Activated T-cell treated with anti-CD3 and anti-CD28 coated beads, Interleukin-2, amount 50 U/mL, for 48 hours (primary cell): ENCODE measurements around the gene LARP4.
A peak's percentile ranks its signal among the peaks of the same experiment; 100 is the strongest.
"Not testable (repeated sequence)": the region's sequence is repeated elsewhere in the genome, so short reads cannot be mapped to it uniquely, and the experiment has no call there.

Experiments
- DNase-seq, 2 experiments: peaks; one replicate each; pipeline ENCODE4 v3.0.0-alpha.2; 2020

LARP4 gene

DNA sequence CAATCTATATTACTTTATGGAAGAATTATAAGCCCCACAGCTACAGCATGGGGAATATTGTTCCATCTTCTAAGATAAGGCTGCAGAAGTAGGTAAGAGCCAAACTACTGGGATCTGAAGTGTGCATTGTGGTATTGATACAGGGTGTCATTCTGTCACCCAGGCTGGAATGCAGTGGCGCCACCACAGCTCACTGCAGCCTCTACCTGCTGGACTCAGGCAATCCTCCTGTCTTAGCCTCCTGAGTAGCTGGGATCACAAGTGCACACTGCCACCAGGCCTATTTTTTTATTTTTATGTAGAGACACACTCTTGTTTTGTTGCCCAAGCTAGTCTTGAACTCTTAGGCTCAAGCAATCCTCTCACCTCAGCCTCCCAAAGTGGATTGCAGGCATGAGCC is 82.8 kb downstream of the LARP4 start:
- no peak for DNase-seq

- no peak for DNase-seq
Observed at GRCh38 chr12:50488801-50489200, 88.1 kb downstream of the LARP4 start.

GRCh38 chr12:50498119-50498518 is 97.4 kb downstream of the LARP4 start:
- DNase-seq, result not testable (repeated sequence)

DNA sequence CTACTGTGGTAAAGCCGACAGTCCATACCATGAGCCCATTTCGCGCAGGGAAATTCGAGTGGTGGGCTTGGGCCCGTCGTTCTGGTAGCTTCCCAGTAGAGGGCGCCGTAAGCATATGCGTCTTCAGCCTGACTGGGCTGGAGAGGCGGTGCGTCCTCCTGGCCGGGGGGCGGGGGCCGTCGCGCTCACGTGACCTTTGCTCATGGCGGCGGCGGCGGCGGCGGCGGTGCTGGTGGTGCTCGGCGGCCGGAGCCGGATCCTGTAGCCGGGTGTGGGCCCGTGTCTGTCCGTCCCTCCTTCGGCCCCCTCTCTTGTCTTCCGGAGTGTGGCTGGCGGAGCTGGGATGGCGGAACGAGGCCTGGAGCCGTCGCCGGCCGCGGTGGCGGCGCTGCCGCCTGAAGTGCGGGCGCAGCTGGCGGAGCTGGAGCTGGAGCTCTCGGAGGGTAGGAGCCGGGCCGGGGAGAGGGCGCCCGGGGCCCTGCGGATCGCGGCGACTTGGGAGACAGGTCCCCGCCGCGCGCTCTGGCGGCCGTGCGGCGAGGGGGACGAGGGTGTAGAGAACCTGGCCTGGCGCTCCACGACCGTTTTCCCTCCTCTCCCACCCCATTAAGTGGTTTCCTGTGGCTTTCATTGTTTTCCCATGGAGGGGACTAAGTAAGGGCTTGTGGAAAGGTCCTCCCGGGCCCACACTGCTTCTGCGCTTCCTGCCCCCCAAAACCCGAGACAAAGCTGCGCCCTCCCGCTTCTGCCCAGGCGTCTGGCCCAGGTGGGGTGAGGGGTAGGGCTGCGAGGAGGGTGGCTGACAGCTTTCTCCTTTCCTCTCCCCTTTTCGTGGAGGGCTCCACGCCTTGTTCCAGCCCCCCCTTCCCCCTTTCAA is 104.4 kb downstream of the LARP4 start, which contains the start of gene DIP2B:
TSS of gene DIP2B (plus strand) at position 188 of the 877 bp plus-strand sequence. CDS start at position 344, 156 bp downstream.
- peak; percentile 97 for DNase-seq

DNA sequence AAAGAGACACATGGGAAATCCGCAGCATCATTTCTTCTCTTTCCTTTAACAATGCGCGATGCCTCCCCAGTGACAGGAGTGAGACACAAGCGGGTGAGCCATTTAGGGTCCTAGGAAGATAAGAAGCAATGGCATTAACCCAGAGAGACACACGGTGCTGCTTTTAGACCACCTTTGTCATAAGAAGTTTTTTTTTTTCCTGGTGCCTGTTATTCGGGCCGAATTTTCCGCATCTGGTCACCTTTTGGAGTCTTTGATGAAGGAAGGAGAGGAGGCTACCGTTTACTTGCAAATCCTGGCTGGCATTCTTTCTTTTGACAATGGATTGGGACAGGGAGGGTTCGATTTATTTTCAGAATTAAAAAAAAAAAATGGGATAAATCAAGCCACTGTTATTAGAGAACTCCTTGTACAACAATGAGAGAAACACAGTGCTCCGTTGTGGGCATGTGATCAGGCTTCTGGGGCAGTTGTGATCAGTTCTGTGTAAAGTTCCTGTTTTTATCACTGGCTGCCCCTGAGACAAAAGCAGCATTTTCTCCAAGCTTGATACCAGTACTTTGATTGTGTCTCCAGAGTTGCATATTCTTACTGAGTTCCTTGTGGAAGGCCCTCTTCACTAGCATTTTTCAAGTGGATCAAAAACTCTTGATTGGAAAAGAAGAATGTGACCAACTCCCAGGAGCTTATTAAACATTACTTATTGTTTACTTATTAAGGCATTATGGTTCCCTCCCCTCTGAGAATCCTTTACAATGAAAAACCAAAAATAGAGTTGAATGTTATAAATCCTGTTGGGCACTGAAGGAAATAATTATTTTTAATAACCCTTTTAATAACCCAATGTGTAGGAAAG is 105.2 kb downstream of the LARP4 start:
- DNase-seq, result no peak

DNA sequence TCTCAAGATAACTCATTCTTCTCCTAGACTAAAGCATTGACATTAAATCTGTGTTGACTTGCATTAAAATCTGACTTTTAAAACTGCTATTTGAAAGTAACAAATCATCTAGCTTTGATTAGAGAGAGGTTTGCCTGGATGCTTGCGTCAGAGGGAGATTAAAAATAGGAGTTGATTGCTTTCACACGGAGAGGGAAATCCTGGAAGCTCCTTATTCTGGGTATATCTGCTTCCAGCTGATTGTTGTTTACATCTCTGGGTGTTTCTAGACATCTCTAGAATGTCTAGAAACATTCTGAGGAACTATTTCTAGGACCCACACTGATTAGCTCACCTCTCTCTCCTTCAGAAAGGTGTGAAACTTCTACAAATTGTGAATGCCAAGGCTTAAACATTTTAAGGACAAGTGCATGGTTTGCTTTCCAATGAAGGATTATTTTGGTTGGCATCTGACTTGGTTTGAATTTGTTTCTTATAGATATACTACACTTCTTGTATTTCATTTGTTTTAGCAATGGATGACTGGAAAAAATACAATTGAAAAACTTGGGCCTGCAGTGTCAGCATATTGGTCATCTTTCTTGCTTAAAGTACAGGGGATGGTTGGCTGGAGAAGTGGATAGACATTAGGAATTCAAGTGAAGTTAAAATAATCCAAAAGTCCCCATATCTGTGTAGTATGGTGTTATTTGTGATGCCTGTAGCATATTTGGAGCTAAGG is 106.2 kb downstream of the LARP4 start:
- no peak for DNase-seq

- no peak for DNase-seq
Observed at GRCh38 chr12:50507474-50507838, 106.8 kb downstream of the LARP4 start.

DNA sequence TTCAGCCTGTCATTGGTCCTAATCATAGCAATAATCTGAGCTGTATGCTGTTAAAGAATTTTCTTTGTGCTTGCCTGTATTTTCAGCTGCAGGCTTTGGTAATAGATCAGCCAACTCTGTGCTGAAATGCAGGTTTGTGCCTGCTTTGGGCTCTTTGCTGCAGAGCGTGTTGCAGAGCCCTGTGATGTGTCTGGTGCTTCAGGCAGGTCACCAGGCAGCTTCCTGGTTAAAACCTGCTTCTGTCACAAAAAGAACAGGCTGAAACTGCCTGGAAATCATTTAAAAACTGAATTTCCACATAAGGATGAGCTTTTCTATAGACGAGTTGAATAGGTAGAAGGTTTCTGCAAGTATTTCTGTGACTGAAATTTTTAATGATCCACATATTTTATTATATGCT is 107.2 kb downstream of the LARP4 start:
- DNase-seq, result no peak

GRCh38 chr12:50508414-50508813 is 107.7 kb downstream of the LARP4 start:
- no peak for DNase-seq

- DNase-seq, result no peak
Observed at GRCh38 chr12:50508970-50509663, 108.4 kb downstream of the LARP4 start.

DNA sequence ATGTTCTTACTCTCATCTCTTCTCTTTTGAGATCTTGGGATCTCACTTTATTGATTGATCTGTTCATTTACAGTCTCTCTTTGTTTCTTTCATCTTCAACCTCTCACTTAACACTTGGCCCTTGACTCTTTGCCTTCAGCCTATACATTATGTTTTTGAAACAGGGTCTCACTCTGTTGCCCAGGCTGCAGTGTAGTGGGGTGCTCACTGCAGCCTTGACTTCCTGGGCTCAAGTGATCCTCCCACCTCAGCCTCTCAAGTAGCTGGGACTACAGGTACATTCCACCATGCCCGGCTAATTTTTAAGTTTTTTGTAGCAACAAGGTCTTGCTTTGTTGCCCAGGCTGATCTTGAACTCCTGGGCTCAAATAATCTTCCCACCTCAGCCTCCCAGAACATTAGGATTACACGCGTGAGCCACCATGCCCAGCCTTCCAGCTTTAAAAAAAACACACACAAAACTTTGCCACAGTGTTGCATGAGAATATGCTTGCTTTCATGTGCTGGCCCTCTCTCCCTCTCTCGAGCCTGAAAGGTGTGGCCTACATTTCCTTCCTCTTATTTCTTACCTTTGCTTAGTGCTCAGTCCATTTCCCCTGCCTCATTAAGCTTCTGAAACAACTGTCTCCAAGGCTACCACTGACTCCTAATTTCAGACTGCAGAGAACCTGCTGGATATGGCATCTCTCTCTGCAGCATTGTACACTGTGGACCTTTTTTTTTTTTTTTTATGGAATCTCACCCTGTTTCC is 114.0 kb downstream of the LARP4 start:
- DNase-seq, result no peak

GRCh38 chr12:50515587-50515986 is 114.9 kb downstream of the LARP4 start:
- DNase-seq, result no peak

DNA sequence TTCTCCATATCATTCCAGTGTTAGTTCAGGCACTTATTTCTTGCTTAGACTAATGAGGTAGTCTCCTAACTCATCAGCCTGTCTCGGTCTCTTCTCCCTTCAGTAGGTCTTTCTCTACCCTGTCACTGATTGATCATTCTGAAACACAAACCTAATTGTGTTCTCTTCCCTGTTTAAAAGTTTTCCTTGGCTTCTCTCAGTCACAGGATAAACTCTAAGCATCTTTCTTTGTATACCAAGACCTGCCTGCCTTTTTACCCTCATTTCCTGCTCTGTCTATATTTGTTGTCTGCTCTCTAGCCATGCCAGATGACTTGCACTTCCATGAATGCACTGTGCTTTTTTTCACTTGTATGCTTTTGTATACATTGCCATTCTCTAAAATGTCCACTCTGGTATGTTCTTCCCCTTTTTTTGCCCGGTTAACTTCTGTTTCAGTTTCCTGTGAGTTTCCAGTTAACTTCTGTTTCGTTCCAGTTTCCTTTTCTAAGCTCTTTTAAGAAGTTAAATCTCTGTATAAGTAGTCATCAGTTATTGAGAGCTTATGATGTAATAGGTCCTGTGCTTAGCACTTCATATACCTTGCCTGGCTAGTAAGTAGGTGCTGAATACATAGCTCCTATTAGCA is 116.8 kb downstream of the LARP4 start:
- no peak for DNase-seq

GRCh38 chr12:50518090-50518489 is 117.4 kb downstream of the LARP4 start:
- no peak for DNase-seq

- no peak for DNase-seq
Observed at GRCh38 chr12:50519353-50519752, 118.7 kb downstream of the LARP4 start.

- no peak for DNase-seq
Observed at GRCh38 chr12:50520416-50521207, 119.9 kb downstream of the LARP4 start.

DNA sequence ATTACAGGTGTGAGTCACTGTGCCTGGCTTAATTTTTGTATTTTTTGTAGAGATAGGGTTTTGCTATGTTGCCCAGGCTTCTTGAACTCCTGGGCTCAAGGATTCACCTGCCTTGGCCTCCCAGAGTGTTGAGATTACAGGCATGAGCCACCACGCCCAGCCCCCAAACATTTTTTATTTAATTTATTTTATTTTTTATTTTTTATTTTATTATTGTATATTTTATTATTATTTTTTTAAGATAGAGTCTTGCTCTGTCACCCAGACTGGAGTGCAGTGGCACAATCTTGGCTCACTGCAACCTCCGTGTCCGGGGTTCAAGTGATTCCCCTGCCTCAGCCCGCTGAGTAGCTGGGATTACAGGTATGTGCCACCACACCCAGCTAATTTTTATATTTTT is 121.1 kb downstream of the LARP4 start:
- DNase-seq, result not testable (repeated sequence)

GRCh38 chr12:50523772-50524171 is 123.1 kb downstream of the LARP4 start:
- DNase-seq, result no peak

GRCh38 chr12:50524621-50525020 is 123.9 kb downstream of the LARP4 start:
- DNase-seq, result no peak

DNA sequence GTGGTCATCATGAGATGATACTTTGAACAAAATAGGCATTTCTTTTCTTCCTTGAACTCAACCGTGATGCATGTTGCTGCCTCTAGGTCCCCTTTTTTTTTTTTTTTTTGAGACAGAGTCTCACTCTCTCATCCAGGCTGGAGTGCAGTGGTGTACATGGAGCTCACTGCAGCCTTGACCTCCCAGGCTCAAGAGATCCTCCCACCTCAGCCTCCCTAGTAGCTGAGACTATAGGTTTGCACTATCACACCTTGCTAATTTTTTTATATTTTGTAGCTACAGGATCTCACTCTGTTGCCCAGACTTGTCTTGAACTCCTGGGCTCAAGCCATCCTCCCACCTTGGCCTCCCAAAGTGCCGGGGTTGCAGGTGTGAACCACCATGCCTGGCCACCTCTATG is 124.7 kb downstream of the LARP4 start:
- DNase-seq, result no peak

DNA sequence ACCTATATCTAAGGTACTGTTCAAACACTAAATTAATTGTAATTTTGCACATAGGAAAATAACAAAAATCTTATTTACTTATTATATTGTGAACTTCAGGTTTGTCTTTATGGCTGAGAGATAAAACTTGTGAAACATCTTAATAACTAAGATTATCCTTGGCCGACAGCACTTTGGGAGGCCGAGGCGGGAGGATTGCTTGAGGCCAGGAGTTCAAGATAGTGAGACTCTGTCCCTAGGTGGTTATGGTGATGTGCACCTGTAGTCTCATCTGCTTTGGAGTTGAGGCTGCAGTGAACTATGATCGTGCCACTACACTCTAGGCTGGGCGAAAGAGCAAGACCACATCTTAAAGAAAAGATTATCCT is 126.7 kb downstream of the LARP4 start:
- DNase-seq, result no peak
